HAP-1 (cell line): ENCODE data around the gene ETFRF1.

Source experiments
- DNase-seq, 2 experiments: peaks; one replicate each; pipeline ENCODE4 v3.0.0-alpha.2; 2016 to 2020; ENCODE audit warnings: low spot score in 2 of 2
- H3K27me3 ChIP-seq: fragments of 250-450 bp; sonication (Bioruptor Pico); 2 replicates; pipeline ENCODE4 v1.5.1; 2020; ENCODE audit warnings: low read depth, mild to moderate bottlenecking, moderate library complexity
- H3K36me3 ChIP-seq: fragments of 250-450 bp; sonication (Bioruptor Pico); replicated peaks from 2 replicates; pipeline ENCODE4 v1.5.1; 2020; ENCODE audit warnings: mild to moderate bottlenecking
- H3K4me1 ChIP-seq: fragments of 250-450 bp; sonication (Bioruptor Pico); 2 replicates; pipeline ENCODE4 v1.5.1; 2020; ENCODE audit warnings: mild to moderate bottlenecking
- H3K4me3 ChIP-seq: fragments of 250-450 bp; sonication (Bioruptor Pico); 2 replicates; pipeline ENCODE4 v1.5.1; 2020; ENCODE audit warnings: mild to moderate bottlenecking, moderate library complexity
- H3K9me3 ChIP-seq: fragments of 250-450 bp; sonication (Bioruptor Pico); 2 replicates; pipeline ENCODE4 v1.5.1; 2020; ENCODE audit warnings: mild to moderate bottlenecking, moderate library complexity
- in situ Hi-C: fragments of 300-500 bp; cut with MboI; formaldehyde crosslinking; loops from 3 replicates; pipeline ENCODE4 v1.14.3; 2020; ENCODE audit warnings: low sequenced_read_pairs, inconsistent platforms, mixed read lengths

The ETFRF1 gene

GRCh38 chr12:25195056-25195971 is at the start of gene ETFRF1, which contains the start of gene DNAI7:
Gene ETFRF1 (plus strand): TSS chr12:25195237. CDS start chr12:25203957, 8,720 bp downstream.
Gene DNAI7 (minus strand): TSS chr12:25195160. CDS start chr12:25195078, 82 bp downstream.
- DNase-seq, result peak; percentile 99 to 100
- in situ Hi-C loops, result no loop called here
- no peaks in the 10 kb centered on the region for H3K9me3 ChIP-seq

GRCh38 chr12:25146686-25147085 is 48.4 kb upstream of the ETFRF1 start:
- Histone ChIP-seq H3K4me1 (no peaks in the 10 kb centered on the region), H3K27me3 (no peaks in the 10 kb centered on the region), H3K36me3 (no peaks in the 10 kb centered on the region), H3K4me3 (no peak overlapping the region), H3K9me3 (no peaks in the 10 kb centered on the region)
- in situ Hi-C loops, result no loop called here
- DNase-seq, result no peak

More at GRCh38 chr12:25195056-25195971, at the start of gene ETFRF1, which contains the start of gene DNAI7:
- Histone ChIP-seq H3K27me3 (no peaks in the 10 kb centered on the region), H3K36me3 (no peaks in the 10 kb centered on the region), H3K4me3 (peak within 1 kb of the TSS; percentile 77), H3K4me1 (0 out of 2 replicates have a peak, but pooled peaks cover 4% of the 10 kb centered on the region)

- H3K27me3 ChIP-seq, result no peaks in the 10 kb centered on the region
- no peak for DNase-seq
- no peak overlapping the region for H3K4me3 ChIP-seq
- H3K9me3 ChIP-seq, result no peaks in the 10 kb centered on the region
- no peaks in the 10 kb centered on the region for H3K36me3 ChIP-seq
- H3K4me1 ChIP-seq, result peaks cover 8% of the 10 kb centered on the region
- in situ Hi-C loops, result no loop called here
These were observed 43.6 kb upstream of the ETFRF1 start for GRCh38 chr12:25151476-25151875.

- in situ Hi-C loops, result no loop called here
- Histone ChIP-seq H3K4me3 (no peak overlapping the region), H3K27me3 (no peaks in the 10 kb centered on the region), H3K36me3 (no peaks in the 10 kb centered on the region), H3K4me1 (peaks cover 8% of the 10 kb centered on the region), H3K9me3 (no peaks in the 10 kb centered on the region)
- DNase-seq, result no peak
These were observed 43.0 kb upstream of the ETFRF1 start for GRCh38 chr12:25152055-25152454.

GRCh38 chr12:25155022-25155576 is 39.9 kb upstream of the ETFRF1 start:
- H3K27me3 ChIP-seq, result no peaks in the 10 kb centered on the region
- H3K9me3 ChIP-seq, result no peaks in the 10 kb centered on the region
- H3K36me3 ChIP-seq, result no peaks in the 10 kb centered on the region
- in situ Hi-C loops, result no loop called here
- peak in 1 of 2 experiments; percentile 65 for DNase-seq
- peaks cover 8% of the 10 kb centered on the region for H3K4me1 ChIP-seq
- no peak overlapping the region for H3K4me3 ChIP-seq

- Histone ChIP-seq H3K9me3 (no peaks in the 10 kb centered on the region), H3K36me3 (no peaks in the 10 kb centered on the region), H3K4me3 (no peak overlapping the region), H3K4me1 (peaks cover 13% of the 10 kb centered on the region), H3K27me3 (no peaks in the 10 kb centered on the region)
- no peak for DNase-seq
- in situ Hi-C loops, result no loop called here
These were observed 39.0 kb upstream of the ETFRF1 start for GRCh38 chr12:25156061-25156460.

- no peaks in the 10 kb centered on the region for H3K9me3 ChIP-seq
- H3K36me3 ChIP-seq, result no peaks in the 10 kb centered on the region
- in situ Hi-C loops, result no loop called here
- H3K4me1 ChIP-seq, result peaks cover 18% of the 10 kb centered on the region
- H3K4me3 ChIP-seq, result no peak overlapping the region
- H3K27me3 ChIP-seq, result no peaks in the 10 kb centered on the region
- DNase-seq, result no peak
These were observed 32.2 kb upstream of the ETFRF1 start for GRCh38 chr12:25162866-25163265.

GRCh38 chr12:25182765-25183164 is 12.3 kb upstream of the ETFRF1 start:
- Histone ChIP-seq H3K4me3 (no peak overlapping the region), H3K36me3 (no peaks in the 10 kb centered on the region), H3K4me1 (no peaks in the 10 kb centered on the region), H3K9me3 (no peaks in the 10 kb centered on the region), H3K27me3 (0 out of 2 replicates have a peak, but pooled peaks cover 3% of the 10 kb centered on the region)
- in situ Hi-C loops, result no loop called here
- no peak for DNase-seq

- no peak for DNase-seq
- in situ Hi-C loops, result no loop called here
- Histone ChIP-seq H3K9me3 (no peaks in the 10 kb centered on the region), H3K4me3 (no peak overlapping the region), H3K27me3 (0 out of 2 replicates have a peak, but pooled peaks cover 3% of the 10 kb centered on the region), H3K4me1 (no peaks in the 10 kb centered on the region), H3K36me3 (no peaks in the 10 kb centered on the region)
These were observed 10.9 kb upstream of the ETFRF1 start for GRCh38 chr12:25184132-25184531.

- no peaks in the 10 kb centered on the region for H3K9me3 ChIP-seq
- DNase-seq, result no peak
- 0 out of 2 replicates have a peak, but pooled peaks cover 3% of the 10 kb centered on the region for H3K27me3 ChIP-seq
- no peaks in the 10 kb centered on the region for H3K4me1 ChIP-seq
- no peaks in the 10 kb centered on the region for H3K36me3 ChIP-seq
- no peak overlapping the region for H3K4me3 ChIP-seq
- in situ Hi-C loops, result no loop called here
These were observed 8.8 kb upstream of the ETFRF1 start for GRCh38 chr12:25186038-25186787.

GRCh38 chr12:25186788-25187402 is 8.1 kb upstream of the ETFRF1 start:
- in situ Hi-C loops, result no loop called here
- no peak overlapping the region for H3K4me3 ChIP-seq
- H3K9me3 ChIP-seq, result no peaks in the 10 kb centered on the region
- H3K4me1 ChIP-seq, result no peaks in the 10 kb centered on the region
- H3K36me3 ChIP-seq, result no peaks in the 10 kb centered on the region
- 0 out of 2 replicates have a peak, but pooled peaks cover 3% of the 10 kb centered on the region for H3K27me3 ChIP-seq
- DNase-seq, result no peak

- H3K36me3 ChIP-seq, result no peaks in the 10 kb centered on the region
- no peak overlapping the region for H3K4me3 ChIP-seq
- DNase-seq, result no peak
- 0 out of 2 replicates have a peak, but pooled peaks cover 3% of the 10 kb centered on the region for H3K27me3 ChIP-seq
- in situ Hi-C loops, result no loop called here
- H3K4me1 ChIP-seq, result no peaks in the 10 kb centered on the region
- H3K9me3 ChIP-seq, result no peaks in the 10 kb centered on the region
These were observed 7.3 kb upstream of the ETFRF1 start for GRCh38 chr12:25187781-25188180.

GRCh38 chr12:25189656-25190055 is 5.4 kb upstream of the ETFRF1 start:
- no peaks in the 10 kb centered on the region for H3K9me3 ChIP-seq
- 0 out of 2 replicates have a peak, but pooled peaks cover 3% of the 10 kb centered on the region for H3K27me3 ChIP-seq
- no peaks in the 10 kb centered on the region for H3K4me1 ChIP-seq
- H3K4me3 ChIP-seq, result no peak overlapping the region
- no peak for DNase-seq
- in situ Hi-C loops, result no loop called here
- H3K36me3 ChIP-seq, result no peaks in the 10 kb centered on the region
